SW 1271 (cell line): ENCODE results near the gene SREBF1.

ENCODE experiments used
- DNase-seq, 2 experiments: peaks; one replicate each; lab custom pipeline; 2025; lab: John Stamatoyannopoulos, UW

The SREBF1 gene

DNA sequence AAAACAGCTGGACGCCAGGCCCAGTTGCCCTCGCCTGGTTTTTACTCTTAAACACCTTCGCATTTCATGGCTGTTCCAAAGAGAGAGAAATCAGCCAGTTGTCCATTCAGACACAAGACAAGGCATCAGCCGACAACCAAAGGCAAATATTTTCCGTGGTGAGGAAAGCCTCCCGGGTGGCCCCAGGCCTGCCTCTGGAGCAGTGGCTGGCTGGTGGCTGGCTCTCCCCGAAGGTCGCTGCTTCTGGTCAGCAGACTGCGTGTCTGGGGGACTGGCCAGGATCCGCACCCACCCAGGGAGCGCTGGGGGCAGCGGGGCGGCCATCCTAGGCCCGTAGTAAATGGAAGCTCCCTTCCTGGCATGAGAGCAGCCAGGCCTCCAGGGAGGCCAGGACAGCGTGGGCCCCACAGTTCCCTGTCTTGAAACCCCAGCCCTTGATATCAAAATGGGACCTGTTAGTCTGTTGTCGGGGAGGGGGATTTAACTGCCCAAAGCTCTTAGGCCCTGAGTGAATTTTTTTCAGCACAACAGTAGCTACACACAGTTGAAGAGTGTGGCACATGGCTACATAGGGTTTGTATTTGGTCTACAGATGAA is 57.7 kb downstream of the SREBF1 start:
- no peak for DNase-seq

DNA sequence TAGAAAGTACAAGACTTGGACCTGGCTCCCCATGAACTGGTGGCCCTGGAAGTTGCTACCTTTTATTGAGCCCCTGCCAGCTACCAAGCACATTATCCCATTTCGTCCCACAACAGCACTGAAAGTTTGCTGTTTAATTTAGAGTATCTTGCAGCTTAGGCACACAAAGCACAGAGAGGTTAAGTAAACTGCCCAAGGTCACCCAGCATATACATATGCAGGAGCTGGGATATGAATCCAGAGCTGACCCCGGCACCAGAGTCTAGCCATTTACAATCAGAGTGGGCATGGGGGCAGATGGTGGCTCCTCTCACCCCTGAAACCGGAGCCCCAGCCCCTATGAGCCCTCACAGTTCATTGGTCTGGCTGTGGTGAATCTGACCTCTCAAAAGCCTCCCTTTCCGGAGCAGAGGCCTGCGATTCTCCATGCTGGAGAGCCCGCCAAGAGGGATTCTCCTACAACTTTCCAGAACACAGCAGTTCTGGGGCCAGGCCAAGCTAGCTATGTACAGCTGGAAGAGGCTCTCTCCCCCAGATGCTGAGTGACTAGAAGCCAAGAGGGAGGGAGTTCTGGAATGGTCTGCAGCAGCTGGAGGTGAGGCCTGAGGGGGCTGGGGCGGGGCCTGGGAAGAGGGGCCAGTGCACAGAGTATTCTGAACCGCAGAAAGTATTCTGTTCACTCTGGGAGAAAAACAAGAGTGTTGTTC is 58.3 kb downstream of the SREBF1 start:
- no peak for DNase-seq

DNA sequence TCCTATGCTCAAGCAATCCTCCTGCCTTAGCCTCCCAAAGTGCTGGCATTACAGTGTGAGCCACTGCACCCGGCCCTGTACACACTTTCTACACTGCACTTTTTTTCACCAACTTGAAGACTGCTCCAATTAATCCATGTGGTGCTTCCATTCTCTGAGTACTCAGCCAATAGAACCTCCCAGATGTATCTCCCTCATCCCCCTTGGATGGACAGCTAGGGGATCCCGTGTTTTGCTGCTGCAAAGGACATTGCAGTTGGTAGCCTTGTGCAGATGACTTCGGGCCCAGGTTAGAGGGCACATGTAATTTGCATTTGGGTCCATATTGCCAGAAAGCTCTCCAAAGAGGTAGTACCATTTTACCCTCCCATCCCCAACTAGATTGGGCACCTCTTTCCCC is 59.9 kb downstream of the SREBF1 start:
- no peak for DNase-seq

DNA sequence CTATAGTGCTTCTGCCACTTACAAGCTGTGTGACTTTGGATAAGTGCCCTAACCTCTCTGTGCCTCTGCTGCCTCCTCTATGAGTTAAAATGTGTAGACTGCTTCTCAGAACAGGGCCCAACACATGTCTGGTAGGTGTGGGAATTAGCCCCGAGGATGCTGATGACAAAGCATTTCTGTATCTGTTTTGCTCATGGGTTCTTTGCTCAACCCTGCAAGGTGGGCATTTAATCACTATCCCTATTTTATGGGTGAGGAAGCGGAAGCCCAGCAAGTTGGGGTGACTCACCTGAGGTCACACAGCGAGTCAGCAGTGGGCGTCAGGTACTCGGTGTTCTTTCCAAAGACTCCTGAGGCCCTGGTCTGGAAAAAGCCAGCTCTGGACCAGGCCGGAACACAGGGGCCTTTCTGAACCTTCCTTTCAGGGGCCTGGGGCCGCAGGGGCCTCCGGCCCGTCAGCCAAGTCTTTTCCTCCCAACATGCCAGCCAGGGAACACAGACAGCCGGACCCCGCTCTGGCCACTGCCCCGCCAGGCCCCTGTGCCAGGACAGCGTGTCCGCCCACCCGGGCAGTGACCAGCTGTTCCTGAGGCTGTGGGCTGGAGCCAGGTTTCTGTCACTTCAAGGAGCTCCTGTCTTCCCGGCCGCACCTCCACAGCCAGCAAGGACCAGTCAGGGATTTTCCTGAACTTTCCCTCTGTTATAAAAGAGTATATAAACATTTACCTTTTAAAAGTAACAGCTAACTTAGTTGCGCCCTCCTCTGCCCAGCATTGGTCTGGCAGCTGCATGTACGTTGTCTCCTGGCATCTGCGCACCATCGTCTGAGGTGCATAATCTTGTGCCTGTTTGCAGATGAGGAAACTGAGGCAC is 62.5 kb downstream of the SREBF1 start:
- peak in 1 of 2 experiments; percentile 31 for DNase-seq

DNA sequence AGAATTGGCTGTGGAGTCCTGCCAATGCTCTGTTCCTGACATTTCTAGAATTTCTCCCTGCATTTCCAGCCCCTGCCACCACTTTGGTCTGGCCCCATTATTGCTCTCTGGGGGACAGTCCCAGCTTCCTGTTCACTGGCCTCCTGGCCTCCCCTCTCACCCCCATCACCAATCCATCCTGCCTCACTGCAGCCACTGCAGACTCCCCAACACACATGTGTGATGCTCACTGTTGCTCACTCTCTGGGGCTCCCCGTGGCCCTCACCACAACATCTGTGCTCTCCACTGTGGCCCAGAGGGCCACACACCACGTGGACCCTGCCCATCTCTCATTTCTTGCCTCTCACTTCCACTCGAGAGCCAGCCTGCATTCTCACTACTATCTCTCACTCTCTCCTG is 64.6 kb downstream of the SREBF1 start:
- no peak for DNase-seq

DNA sequence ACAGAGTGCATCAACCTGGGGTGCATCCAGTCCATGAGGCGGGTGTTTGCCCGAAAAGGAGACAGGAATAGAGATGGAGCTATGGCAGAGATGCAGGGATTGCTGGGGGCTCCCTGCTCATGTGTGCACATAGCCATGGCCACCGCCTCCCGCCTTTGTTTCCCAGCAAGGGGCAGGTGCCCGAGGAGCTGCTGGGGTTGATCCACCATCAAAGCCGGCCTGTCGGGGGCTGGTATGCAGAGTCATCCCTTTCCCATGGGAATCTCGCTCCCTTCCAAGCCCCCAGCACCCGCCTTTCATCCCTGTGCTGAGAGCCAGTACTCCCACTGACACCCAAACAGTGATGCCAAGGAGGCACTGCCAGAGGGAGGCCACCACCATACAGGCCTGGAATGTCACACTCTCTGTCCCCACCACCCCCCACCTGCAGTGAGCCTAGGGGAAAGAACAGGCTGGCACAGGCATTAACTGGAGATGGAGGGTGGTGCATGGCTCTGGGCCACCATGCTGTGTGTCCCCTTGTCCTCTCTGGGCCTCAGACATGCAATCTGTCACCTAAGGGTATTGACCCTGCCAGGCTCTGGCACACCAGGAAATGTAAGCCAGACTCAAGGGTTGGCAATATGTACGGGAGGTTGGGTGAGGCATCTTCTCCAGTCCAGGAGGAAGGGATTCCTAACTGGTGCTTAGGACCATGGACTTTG is 65.1 kb downstream of the SREBF1 start:
- DNase-seq = no peak

DNA sequence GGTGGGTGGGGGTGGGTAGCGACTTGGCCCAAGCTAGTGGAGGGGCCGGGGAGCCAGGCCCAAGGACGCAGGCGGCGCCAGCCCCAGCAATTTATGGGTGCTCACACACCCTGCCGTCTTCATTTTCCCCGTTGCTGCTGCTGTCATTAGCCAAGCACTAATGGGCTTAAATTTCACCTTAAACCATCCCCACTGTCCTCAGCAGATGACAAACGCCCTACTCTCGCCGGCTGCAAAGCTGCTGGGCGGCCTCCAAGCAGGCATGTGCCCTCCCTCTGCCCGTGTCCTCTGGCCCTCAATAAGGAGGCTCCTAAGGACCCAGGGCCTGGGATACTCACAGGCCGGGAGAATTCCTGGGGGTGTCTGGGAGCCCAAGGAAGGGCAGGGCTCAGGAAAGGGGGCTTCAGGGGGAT is 66.1 kb downstream of the SREBF1 start:
- no peak for DNase-seq

DNA sequence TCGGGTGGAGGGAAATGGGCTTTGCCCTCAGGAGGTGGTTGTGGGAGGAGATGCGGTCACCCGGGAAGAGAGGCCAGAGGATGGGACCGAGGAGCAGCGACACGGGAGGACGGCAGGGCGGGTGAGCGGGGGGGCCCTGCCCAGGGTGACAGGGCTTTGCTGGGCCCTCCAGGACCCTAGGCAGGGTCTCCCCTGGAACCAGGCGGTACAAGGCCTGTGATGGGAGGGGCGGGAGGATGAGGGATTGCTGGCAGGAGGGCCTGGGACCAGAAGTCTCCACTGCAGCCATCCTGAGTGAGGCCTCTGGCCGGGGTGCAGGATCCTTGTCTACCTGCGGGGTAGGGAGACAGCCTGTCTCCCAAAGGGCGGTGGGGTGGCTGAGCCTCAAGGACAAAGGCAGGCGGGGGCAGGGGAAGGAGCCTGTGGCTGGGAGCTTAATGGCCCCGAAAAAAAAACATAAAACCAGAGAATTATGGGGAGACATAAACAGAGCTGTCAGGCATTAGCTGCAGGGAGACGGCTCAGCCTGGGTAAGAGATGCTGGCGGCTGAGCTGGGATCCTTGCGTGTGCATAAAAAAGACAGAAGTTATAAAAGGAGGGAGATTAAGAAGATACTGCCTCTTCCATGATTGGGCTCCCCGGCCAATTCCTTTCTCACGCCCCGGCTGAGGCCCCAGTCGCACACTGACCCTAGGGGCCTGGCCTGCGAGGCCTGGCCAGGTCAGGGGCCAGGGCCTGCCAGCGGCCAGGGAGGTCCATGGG is 66.7 kb downstream of the SREBF1 start:
- no peak for DNase-seq

DNA sequence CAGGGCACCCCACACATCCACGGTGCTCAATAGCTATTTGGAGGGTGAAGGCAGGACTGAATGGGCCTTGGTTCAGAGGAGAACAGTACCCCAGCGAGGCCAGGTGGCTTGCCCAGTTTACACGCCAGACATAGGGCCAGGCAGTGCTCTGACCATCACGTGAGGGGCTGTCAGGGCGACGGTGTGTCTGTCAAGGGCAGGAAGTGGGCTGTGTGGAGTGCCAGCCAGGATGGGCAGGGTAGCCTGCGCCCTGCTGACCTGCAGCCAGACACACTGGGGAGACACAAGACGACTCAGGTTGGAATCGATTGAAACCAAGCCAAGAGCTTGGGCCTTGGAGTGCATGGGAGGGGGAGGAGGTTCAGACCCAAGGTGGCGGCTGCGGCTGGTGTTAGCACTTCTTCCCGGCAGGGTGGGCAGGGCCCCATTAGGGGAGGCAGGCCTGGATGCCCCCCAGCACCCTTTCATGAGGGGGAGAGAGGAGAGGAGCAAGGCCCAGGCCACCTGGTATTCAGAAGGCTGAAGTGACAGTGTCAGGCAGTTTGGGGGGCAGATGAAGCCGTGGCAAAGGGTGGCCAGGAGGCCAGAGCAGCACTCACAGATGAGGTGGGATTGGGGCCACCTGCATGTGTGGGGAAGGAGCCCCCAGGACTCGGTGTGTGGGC is 68.2 kb downstream of the SREBF1 start:
- no peak for DNase-seq

DNA sequence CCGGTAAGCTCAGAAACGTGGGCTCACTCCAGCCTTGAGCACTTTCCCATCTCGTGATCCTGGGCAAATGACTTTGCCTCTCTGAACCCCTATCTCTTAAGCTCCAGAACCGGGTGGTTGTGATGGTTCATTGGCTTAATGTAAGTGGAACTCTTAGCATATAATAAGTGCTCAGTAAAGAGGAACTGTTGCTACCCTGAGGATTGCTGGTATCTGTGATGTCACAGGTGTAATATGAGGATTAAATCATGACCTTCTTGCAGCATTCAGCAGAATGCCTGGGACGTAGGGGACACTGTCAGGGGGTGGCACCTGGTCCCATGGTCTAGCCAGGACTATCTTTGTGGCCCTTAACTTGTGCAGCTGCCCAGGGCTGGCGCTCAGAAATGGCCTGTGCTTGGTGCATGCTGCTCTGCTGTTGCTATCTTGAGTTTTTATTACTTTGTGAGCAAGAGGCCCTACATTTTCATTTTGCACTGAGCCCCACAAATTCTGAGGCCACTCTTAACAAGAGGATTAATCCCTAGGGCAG is 68.8 kb downstream of the SREBF1 start:
- no peak for DNase-seq

DNA sequence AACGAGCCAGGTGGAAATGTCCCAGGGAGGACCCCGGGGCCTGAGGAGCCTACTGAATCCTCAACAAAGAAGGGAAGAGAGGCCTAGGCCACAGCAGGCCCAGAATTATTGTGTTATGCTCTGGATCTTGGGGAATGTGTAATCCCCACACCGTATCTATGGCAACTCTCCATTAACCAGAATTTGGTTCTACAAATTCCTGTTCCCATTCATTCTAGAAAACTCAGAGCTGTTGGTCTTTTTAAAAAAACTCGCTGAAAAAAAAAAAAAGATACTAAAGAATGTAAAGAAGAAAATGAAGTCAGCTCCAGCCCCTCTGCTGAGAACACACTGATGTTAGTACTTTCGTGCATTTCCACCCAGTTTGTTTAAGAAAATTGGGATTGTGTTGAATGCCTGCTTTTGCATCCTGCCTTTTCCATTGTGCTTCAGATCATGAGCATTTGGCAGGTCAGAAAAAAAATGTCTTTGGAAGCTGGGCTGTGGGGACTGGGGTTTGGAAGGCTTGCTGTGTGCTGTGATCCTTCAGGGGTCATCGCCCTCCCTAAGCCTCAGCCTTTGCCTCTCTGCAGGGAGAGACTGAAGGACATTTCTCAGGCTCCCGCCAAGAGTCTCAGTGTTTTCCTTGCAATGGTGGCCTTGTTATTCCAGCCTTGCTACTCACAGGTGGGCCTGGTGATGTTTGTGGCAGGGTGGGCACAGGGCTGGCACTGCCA is 69.5 kb downstream of the SREBF1 start:
- DNase-seq = no peak

DNA sequence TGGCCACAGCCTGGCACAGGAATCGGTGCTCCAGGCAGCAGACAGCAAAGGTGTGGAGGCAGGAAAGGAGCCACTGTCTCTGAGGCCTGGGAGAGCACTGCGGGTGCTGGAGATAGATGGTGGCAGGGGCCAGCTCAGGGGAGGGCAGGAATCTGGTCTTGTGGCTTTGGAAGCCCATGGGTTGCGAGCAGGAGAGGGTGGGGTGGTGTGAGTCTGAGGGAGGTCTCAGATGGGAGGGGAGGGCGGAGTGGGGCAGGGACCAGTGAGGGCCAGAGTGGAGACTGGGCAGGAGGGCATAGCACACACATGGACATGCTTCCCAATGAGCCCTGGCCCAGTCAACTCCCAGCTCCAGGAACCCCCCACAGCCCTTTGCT is 70.1 kb downstream of the SREBF1 start:
- DNase-seq = no peak

DNA sequence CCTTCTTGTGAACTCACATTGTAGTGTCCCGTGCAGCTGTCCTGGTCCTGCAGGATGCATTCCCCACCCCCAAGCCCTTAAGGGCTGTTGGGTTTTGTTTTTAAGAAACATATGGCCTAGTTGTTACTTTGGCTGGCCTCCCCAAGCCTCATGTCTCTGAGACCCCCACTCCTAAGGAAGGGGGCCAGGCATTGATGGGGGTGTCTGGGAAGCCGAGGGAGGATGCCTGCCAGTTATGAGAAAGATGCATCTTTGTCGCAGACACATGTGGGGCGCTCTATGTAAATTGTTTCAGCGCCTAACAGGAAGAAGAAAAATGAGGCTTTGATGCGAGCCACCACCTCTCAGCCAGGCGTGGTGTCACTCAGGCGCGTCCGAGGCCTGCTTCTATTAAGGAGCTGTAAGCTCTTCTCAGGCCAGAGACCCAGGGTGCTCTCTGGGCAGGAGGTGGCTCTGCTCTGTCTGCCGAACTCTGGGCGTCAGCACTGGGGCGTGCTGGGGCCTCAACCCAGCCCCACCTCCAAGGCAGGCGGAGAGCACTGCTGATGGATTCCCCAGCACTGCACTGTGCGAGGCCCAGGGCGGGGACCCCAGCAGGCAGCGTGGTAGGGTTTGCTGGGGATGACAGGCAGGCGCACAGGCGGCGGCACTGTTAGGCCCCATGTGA is 70.6 kb downstream of the SREBF1 start:
- no peak for DNase-seq

DNA sequence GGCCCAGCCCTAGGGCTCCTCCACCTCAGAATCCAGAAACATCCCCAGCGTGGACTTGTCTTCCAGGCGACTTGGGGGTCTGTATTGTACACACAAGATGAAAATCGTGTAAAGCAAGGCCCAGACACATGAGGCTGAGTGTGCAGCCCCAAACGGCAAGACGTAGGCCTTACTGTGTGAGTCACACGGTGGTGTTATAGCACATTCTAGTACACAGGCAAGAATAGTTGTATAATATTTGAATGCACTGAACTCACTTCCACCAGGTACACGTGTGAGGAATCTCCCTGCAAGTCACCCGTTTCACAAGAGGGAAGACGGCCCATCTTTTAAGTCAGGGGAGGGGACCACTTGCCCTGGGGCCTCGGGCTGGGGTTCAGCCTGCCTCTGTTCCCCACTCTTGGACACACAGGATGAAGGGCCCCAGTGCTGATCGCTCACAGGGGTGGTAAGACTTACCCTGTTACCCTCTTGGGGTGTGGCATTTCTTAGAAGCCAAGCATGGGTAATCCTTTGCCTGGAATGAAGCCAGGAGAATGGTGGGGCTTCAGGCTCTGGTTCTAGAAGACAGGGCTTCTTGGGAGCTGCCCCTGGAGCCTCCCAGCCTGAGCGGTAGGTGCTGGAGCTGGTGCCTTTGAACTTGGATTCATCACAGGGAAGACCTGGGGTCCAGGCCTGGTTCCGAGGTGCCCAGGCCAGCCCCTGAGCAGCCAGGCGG is 71.3 kb downstream of the SREBF1 start:
- DNase-seq = no peak

DNA sequence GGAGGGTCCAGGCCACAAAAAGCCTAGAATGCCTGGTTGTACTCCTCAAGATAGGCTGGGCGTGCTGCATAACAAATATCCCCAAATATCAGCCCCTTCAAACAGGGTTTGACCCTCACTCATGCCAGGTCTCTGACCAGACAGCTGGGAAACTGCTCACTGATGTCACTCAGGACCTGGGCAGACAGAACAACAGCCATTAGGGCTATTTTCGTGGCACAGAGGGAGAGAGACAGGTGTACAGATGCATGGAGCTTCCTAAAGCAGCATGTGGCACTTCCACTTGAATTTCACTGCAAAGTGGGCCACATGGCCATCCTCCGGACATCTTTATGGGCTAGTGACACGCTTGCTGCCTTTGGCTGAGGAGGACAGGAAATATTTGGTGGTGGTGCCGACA is 73.1 kb downstream of the SREBF1 start:
- no peak for DNase-seq

DNA sequence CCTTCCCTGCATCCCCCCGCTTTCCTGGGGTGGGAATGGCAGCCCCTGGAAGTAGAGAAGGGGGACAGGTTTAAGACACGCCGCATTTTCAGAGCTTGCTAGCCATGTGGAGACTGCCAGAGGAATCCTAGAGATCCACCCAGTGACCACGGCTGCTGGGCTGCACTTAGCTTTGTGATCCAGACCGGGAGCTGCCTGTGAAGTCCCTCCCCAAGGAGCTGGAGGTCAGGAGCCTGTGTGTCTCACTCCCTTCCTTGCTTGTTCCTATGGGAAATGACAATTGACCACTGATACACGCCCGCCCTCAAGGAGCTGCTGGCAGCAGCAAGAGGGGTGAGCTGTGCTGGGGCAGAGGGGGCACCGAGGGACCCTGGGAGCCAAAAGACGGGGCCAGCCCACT is 73.7 kb downstream of the SREBF1 start:
- DNase-seq = no peak

DNA sequence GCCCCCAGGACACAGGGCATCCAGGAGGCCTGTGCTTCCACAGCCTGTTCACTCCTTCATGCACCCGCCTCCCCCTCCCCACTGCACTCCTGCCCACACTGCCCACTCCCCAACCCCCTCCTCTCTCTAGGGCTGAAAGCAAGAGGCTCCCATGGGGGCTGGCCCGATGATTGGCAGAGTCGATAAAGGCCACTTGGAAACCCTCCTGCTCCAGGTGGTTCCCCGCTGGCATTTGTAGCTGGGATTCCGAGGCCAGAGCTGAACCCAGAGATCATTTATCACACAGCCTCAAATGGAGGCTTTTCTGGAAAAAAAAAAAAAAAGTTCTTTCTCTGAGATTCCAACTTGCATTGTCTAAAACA is 74.1 kb downstream of the SREBF1 start:
- DNase-seq = no peak
